HEK293 (cell line): ENCODE measurements around the gene RPUSD4.

ENCODE experiments used
- CTCF ChIA-PET: fragments of 350-600 bp; formaldehyde crosslinking; extraction: SDS; loops from one replicate; lab custom pipeline; 2021; ENCODE audit warnings: antibody characterized with exemption; lab: Yijun Ruan, JAX
- POLR2A ChIA-PET: fragments of 300-600 bp; formaldehyde crosslinking; extraction: SDS; loops from one replicate; lab custom pipeline; 2020; ENCODE audit warnings: antibody characterized with exemption, inconsistent platforms; lab: Yijun Ruan, JAX
- H3K27ac ChIP-seq: fragments of 200-500 bp; sonication (Bioruptor generic); 2 replicates; pipeline ENCODE4 v1.5.1; 2014; ENCODE audit warnings: low read depth, low read length, control low read depth, inconsistent platforms; ENCODE audit errors: extremely low read depth
- H3K36me3 ChIP-seq, 2 experiments: fragments of 200-500 bp in 1 of 2; sonication (Bioruptor generic) in 1 of 2; 1 replicate in 1 of 2; 2 replicates in 1 of 2; pipeline ENCODE4 v1.5.1; 2014 to 2017; ENCODE audit warnings: inconsistent platforms in 2 of 2, low read length in 2 of 2; ENCODE audit not compliant: control insufficient read depth in 2 of 2, insufficient read depth in 1 of 2
- H3K4me1 ChIP-seq: fragments of 200-500 bp; sonication (Bioruptor generic); 2 replicates; pipeline ENCODE4 v1.5.1; 2014; ENCODE audit warnings: mild to moderate bottlenecking, low read length, inconsistent platforms; ENCODE audit not compliant: control insufficient read depth, insufficient read depth
- H3K4me3 ChIP-seq: 2 replicates; pipeline ENCODE4 v1.5.1; 2011; ENCODE audit warnings: low read depth, mild to moderate bottlenecking, control low read depth, low read length, moderate library complexity
- H3K9me3 ChIP-seq: fragments of 200-500 bp; sonication (Bioruptor generic); 2 replicates; pipeline ENCODE4 v1.5.1; 2014; ENCODE audit warnings: low read depth, low read length, inconsistent platforms; ENCODE audit not compliant: control insufficient read depth, insufficient read depth
- GFI1B ChIP-seq: fragments of 450-650 bp; formaldehyde crosslinking; IDR thresholded peaks from 2 replicates; pipeline ENCODE4 v1.5.1; 2016; ENCODE audit warnings: missing biosample characterization, missing genetic modification characterization
- GLIS2 ChIP-seq: fragments of 450-650 bp; formaldehyde crosslinking; IDR thresholded peaks from 2 replicates; pipeline ENCODE4 v1.5.1; 2016; ENCODE audit warnings: missing biosample characterization, missing genetic modification characterization
- PRDM4 ChIP-seq: fragments of 450-650 bp; formaldehyde crosslinking; IDR thresholded peaks from 2 replicates; pipeline ENCODE4 v1.5.1; 2017; ENCODE audit warnings: missing biosample characterization, missing genetic modification characterization
- REPIN1 ChIP-seq: fragments of 450-650 bp; formaldehyde crosslinking; IDR thresholded peaks from 2 replicates; pipeline ENCODE4 v1.5.1; 2017; ENCODE audit warnings: missing biosample characterization, missing genetic modification characterization, low read depth
- SETDB1 ChIP-seq: IDR thresholded peaks from one replicate; pipeline ENCODE4 v1.6.1; 2017; ENCODE audit warnings: mild to moderate bottlenecking, low read length, moderate library complexity, mixed read lengths; ENCODE audit not compliant: insufficient read length
- SP3 ChIP-seq: fragments of 450-650 bp; formaldehyde crosslinking; IDR thresholded peaks from 2 replicates; pipeline ENCODE4 v1.5.1; 2016; ENCODE audit warnings: missing biosample characterization, missing genetic modification characterization
- ZNF114 ChIP-seq: fragments of 450-650 bp; formaldehyde crosslinking; IDR thresholded peaks from 2 replicates; pipeline ENCODE4 v1.5.0; 2017; ENCODE audit warnings: missing biosample characterization, missing genetic modification characterization
- ZNF133 ChIP-seq: fragments of 450-650 bp; formaldehyde crosslinking; IDR thresholded peaks from 2 replicates; pipeline ENCODE4 v1.5.1; 2016; ENCODE audit warnings: missing biosample characterization, missing genetic modification characterization
- ZNF174 ChIP-seq: fragments of 450-650 bp; formaldehyde crosslinking; IDR thresholded peaks from 2 replicates; pipeline ENCODE4 v1.5.0; 2017; ENCODE audit warnings: missing biosample characterization, mild to moderate bottlenecking, missing genetic modification characterization
- ZNF175 ChIP-seq: fragments of 450-650 bp; formaldehyde crosslinking; IDR thresholded peaks from 2 replicates; pipeline ENCODE4 v1.5.1; 2016; ENCODE audit warnings: missing biosample characterization, missing genetic modification characterization
- ZNF202 ChIP-seq: fragments of 450-650 bp; formaldehyde crosslinking; IDR thresholded peaks from 2 replicates; pipeline ENCODE4 v1.5.1; 2016; ENCODE audit warnings: missing biosample characterization, missing genetic modification characterization, borderline replicate concordance
- ZNF335 ChIP-seq: fragments of 450-650 bp; formaldehyde crosslinking; conservative IDR thresholded peaks from 2 replicates; pipeline ENCODE4 v1.5.1; 2016; ENCODE audit warnings: missing biosample characterization, missing genetic modification characterization
- ZNF362 ChIP-seq: fragments of 450-650 bp; formaldehyde crosslinking; IDR thresholded peaks from 2 replicates; pipeline ENCODE4 v1.5.1; 2016; ENCODE audit warnings: missing biosample characterization, missing genetic modification characterization
- ZNF416 ChIP-seq: fragments of 450-650 bp; formaldehyde crosslinking; IDR thresholded peaks from 2 replicates; pipeline ENCODE4 v1.5.1; 2016; ENCODE audit warnings: missing biosample characterization, missing genetic modification characterization
- ZNF621 ChIP-seq: fragments of 450-650 bp; formaldehyde crosslinking; IDR thresholded peaks from 2 replicates; pipeline ENCODE4 v1.5.1; 2017; ENCODE audit warnings: missing biosample characterization, missing genetic modification characterization
- ZNF654 ChIP-seq: fragments of 450-650 bp; formaldehyde crosslinking; IDR thresholded peaks from 2 replicates; pipeline ENCODE4 v1.5.1; 2016; ENCODE audit warnings: low read depth, missing biosample characterization, missing genetic modification characterization
- ZNF660 ChIP-seq: fragments of 450-650 bp; IDR thresholded peaks from 2 replicates; pipeline ENCODE4 v1.5.1; 2018; ENCODE audit warnings: missing biosample characterization, mild to moderate bottlenecking, missing genetic modification characterization
- ZNF670 ChIP-seq: fragments of 450-650 bp; formaldehyde crosslinking; IDR thresholded peaks from 2 replicates; pipeline ENCODE4 v1.5.1; 2016; ENCODE audit warnings: missing biosample characterization, missing genetic modification characterization, low read depth
- ZNF785 ChIP-seq: fragments of 450-650 bp; formaldehyde crosslinking; IDR thresholded peaks from 2 replicates; pipeline ENCODE4 v1.5.1; 2016; ENCODE audit warnings: missing biosample characterization, missing genetic modification characterization
- ZNF837 ChIP-seq: fragments of 450-650 bp; formaldehyde crosslinking; IDR thresholded peaks from 2 replicates; pipeline ENCODE4 v1.5.1; 2016; ENCODE audit warnings: missing biosample characterization, missing genetic modification characterization

The RPUSD4 gene

GRCh38 chr11:126194121-126194543, 17.3 kb downstream of the RPUSD4 start (continued):
- TF ChIP-seq ZNF654 = peak; percentile 66

- Histone ChIP-seq H3K27ac (no peak overlapping the region), H3K4me1 (no peaks in the 10 kb centered on the region), H3K9me3 (no peaks in the 10 kb centered on the region), H3K36me3 (peaks cover 0 to 63% of the 10 kb centered on the region in 2 experiments; a peak in 1 of 3 replicates), H3K4me3 (no peak overlapping the region)
- ChIA-PET POLR2A (no interaction called here), CTCF (interaction anchor here (0.5 to 10.0 kb wide), 32 partner anchors 11 to 313 kb away, joined by 3 to 131 read pairs (median 5); no protein-coding TSS in a partner anchor)
- no peak for TF ChIP-seq GFI1B
- TF ChIP-seq ZNF114 (tag by site-specific recombination) = no peak
- TF ChIP-seq SP3 (tag by site-specific recombination) = no peak
- no peak for TF ChIP-seq ZNF202 (tag by site-specific recombination)
- no peak for TF ChIP-seq ZNF335 (tag by site-specific recombination)
- TF ChIP-seq ZNF621 (tag by site-specific recombination) = no peak
- no peak for TF ChIP-seq GLIS2 (tag by site-specific recombination)
- TF ChIP-seq REPIN1 (tag by site-specific recombination) = no peak
Observed at GRCh38 chr11:126193038-126193478, 18.4 kb downstream of the RPUSD4 start.

- H3K4me1 ChIP-seq = no peaks in the 10 kb centered on the region
- ChIA-PET POLR2A (no interaction called here), CTCF (interaction anchor here (0.6 to 10.0 kb wide), 6 partner anchors 12 to 275 kb away, joined by 3 to 131 read pairs (median 5); no protein-coding TSS in a partner anchor)
- H3K9me3 ChIP-seq = no peaks in the 10 kb centered on the region
- no peak overlapping the region for H3K4me3 ChIP-seq
- H3K27ac ChIP-seq = no peak overlapping the region
- peaks cover 0 to 56% of the 10 kb centered on the region in 2 experiments; a peak in 1 of 3 replicates for H3K36me3 ChIP-seq
- no peak for TF ChIP-seq ZNF670 (tag by site-specific recombination)
- TF ChIP-seq PRDM4 (tag by site-specific recombination) = no peak
- TF ChIP-seq ZNF175 (tag by site-specific recombination) = no peak
- no peak for TF ChIP-seq ZNF660 (tag by site-specific recombination)
- no peak for TF ChIP-seq ZNF133 (tag by site-specific recombination)
- no peak for TF ChIP-seq SETDB1
- no peak for TF ChIP-seq ZNF416
- TF ChIP-seq ZNF362 (tag by site-specific recombination) = no peak
- no peak for TF ChIP-seq ZNF785 (tag by site-specific recombination)
- TF ChIP-seq ZNF837 (tag by site-specific recombination) = no peak
- TF ChIP-seq ZNF174 (tag by site-specific recombination) = no peak
- TF ChIP-seq, all 188 proteins: peak for 0
Observed at GRCh38 chr11:126192361-126192760, 19.1 kb downstream of the RPUSD4 start.
